Activated T-helper 1 cell treated with Interleukin-2 at 50 U/mL for 16 hours (primary cell): ENCODE measurements around the gene PRKCH.

Experiments
- DNase-seq: peaks from one replicate; pipeline ENCODE4 v3.0.0-alpha.2; 2020; ENCODE audit warnings: low read depth

Gene PRKCH

GRCh38 chr14:61476105-61476753 is 154.8 kb downstream of the PRKCH start:
- no peak for DNase-seq

GRCh38 chr14:61476754-61477410 is 155.5 kb downstream of the PRKCH start:
- peak; percentile 34 for DNase-seq

GRCh38 chr14:61477712-61478462 is 156.5 kb downstream of the PRKCH start:
- DNase-seq = no peak

GRCh38 chr14:61478971-61479473 is 157.6 kb downstream of the PRKCH start:
- no peak for DNase-seq

GRCh38 chr14:61479746-61480502 is 158.5 kb downstream of the PRKCH start:
- DNase-seq = no peak

GRCh38 chr14:61480704-61481285 is 159.4 kb downstream of the PRKCH start:
- no peak for DNase-seq

GRCh38 chr14:61481701-61482100 is 160.3 kb downstream of the PRKCH start:
- DNase-seq = no peak

- DNase-seq = no peak
Measured at GRCh38 chr14:61482348-61483206, 161.2 kb downstream of the PRKCH start.

- DNase-seq = no peak
Measured at GRCh38 chr14:61483476-61483875, 162.1 kb downstream of the PRKCH start.

GRCh38 chr14:61484031-61484430 is 162.7 kb downstream of the PRKCH start:
- DNase-seq = no peak

GRCh38 chr14:61484826-61485584 is 163.6 kb downstream of the PRKCH start:
- DNase-seq = no peak

- DNase-seq = no peak
Measured at GRCh38 chr14:61485661-61486060, 164.3 kb downstream of the PRKCH start.

- no peak for DNase-seq
Measured at GRCh38 chr14:61486930-61487495, 165.6 kb downstream of the PRKCH start.

- no peak for DNase-seq
Measured at GRCh38 chr14:61488417-61489401, 167.3 kb downstream of the PRKCH start.

- no peak for DNase-seq
Measured at GRCh38 chr14:61489512-61489911, 168.1 kb downstream of the PRKCH start.

GRCh38 chr14:61489932-61490331 is 168.6 kb downstream of the PRKCH start:
- no peak for DNase-seq

GRCh38 chr14:61491224-61491623 is 169.8 kb downstream of the PRKCH start:
- DNase-seq = no peak

GRCh38 chr14:61491876-61492434 is 170.6 kb downstream of the PRKCH start:
- no peak for DNase-seq
